Mesenchymal stem cell (in vitro differentiated cells and primary cell): Measurements from ENCODE around the gene SLC25A21.
A peak's percentile ranks its signal among the peaks of the same experiment; 100 is the strongest.
"Not testable (repeated sequence)": the region's sequence is repeated elsewhere in the genome, so short reads cannot be mapped to it uniquely, and the experiment has no call there.

Experiments used
- DNase-seq: peaks from one replicate; pipeline ENCODE4 v3.0.0-alpha.2; 2013
- H2AFZ ChIP-seq: one replicate; pipeline ENCODE4 v1.6.1; 2013; ENCODE audit warnings: low read depth, mild to moderate bottlenecking, control low read depth, inconsistent platforms, low read length, moderate library complexity
- H2AK5ac ChIP-seq: 2 replicates; pipeline ENCODE4 v1.6.1; 2013; ENCODE audit warnings: low read length, moderate library complexity, mild to moderate bottlenecking, inconsistent platforms; ENCODE audit not compliant: severe bottlenecking
- H2BK120ac ChIP-seq: one replicate; pipeline ENCODE4 v1.6.1; 2013; ENCODE audit warnings: low read depth, mild to moderate bottlenecking, inconsistent platforms, low read length, moderate library complexity
- H2BK12ac ChIP-seq, 2 experiments: one replicate each; pipeline ENCODE4 v1.6.1; 2013; ENCODE audit warnings: inconsistent platforms in 2 of 2, low read length in 2 of 2, mild to moderate bottlenecking in 2 of 2, moderate library complexity in 2 of 2, control low read depth in 1 of 2
- H2BK15ac ChIP-seq: one replicate; pipeline ENCODE4 v1.6.1; 2013; ENCODE audit warnings: mild to moderate bottlenecking, low read depth, inconsistent platforms; ENCODE audit not compliant: poor library complexity, severe bottlenecking
- H2BK5ac ChIP-seq: 2 replicates; pipeline ENCODE4 v1.6.1; 2013; ENCODE audit warnings: low read depth, mild to moderate bottlenecking, low read length, control low read depth, inconsistent platforms; ENCODE audit not compliant: poor library complexity, severe bottlenecking
- H3K14ac ChIP-seq, 2 experiments: one replicate each; pipeline ENCODE4 v1.6.1; 2013; ENCODE audit warnings: inconsistent platforms in 2 of 2, low read length in 2 of 2, control low read depth in 1 of 2, mild to moderate bottlenecking in 1 of 2, moderate library complexity in 1 of 2
- H3K18ac ChIP-seq, 2 experiments: one replicate each; pipeline ENCODE4 v1.6.1; 2013; ENCODE audit warnings: inconsistent platforms in 2 of 2, low read length in 2 of 2, control low read depth in 1 of 2, low read depth in 1 of 2, mild to moderate bottlenecking in 1 of 2
- H3K23ac ChIP-seq, 2 experiments: one replicate each; pipeline ENCODE4 v1.6.1; 2013; ENCODE audit warnings: inconsistent platforms in 2 of 2, low read length in 2 of 2, mild to moderate bottlenecking in 2 of 2, moderate library complexity in 2 of 2, control low read depth in 1 of 2
- H3K27ac ChIP-seq: 2 replicates; pipeline ENCODE4 v1.5.1; 2013; ENCODE audit warnings: mild to moderate bottlenecking, moderate library complexity, low read length, control low read depth, inconsistent platforms; ENCODE audit not compliant: poor library complexity, severe bottlenecking
- H3K27me3 ChIP-seq, 2 experiments: 2 replicates each; pipeline versions ENCODE4 v1.6.1 to v1.7.0; 2013; ENCODE audit warnings: low read length in 2 of 2, mild to moderate bottlenecking in 2 of 2, moderate library complexity in 2 of 2, control low read depth in 1 of 2, inconsistent platforms in 1 of 2; ENCODE audit not compliant: control insufficient read depth in 1 of 2, insufficient read depth in 1 of 2
- H3K36me3 ChIP-seq, 2 experiments: 2 replicates each; pipeline versions ENCODE4 v1.6.1 to v1.7.0; 2013; ENCODE audit warnings: low read length in 2 of 2, control low read depth in 1 of 2, inconsistent platforms in 1 of 2, low read depth in 1 of 2, mild to moderate bottlenecking in 1 of 2; ENCODE audit not compliant: insufficient read depth in 2 of 2, control insufficient read depth in 1 of 2
- H3K4ac ChIP-seq, 2 experiments: one replicate each; pipeline ENCODE4 v1.6.1; 2013; ENCODE audit warnings: inconsistent platforms in 2 of 2, low read length in 2 of 2, mild to moderate bottlenecking in 2 of 2, moderate library complexity in 2 of 2, control low read depth in 1 of 2, low read depth in 1 of 2
- H3K4me1 ChIP-seq: 2 replicates; pipeline ENCODE4 v1.6.1; 2013; ENCODE audit warnings: low read depth, low read length, control low read depth; ENCODE audit not compliant: control insufficient read depth, insufficient read depth
- H3K4me2 ChIP-seq: 2 replicates; pipeline ENCODE4 v1.6.1; 2013; ENCODE audit warnings: low read length, mild to moderate bottlenecking, inconsistent platforms; ENCODE audit not compliant: poor library complexity, severe bottlenecking
- H3K4me3 ChIP-seq, 2 experiments: 2 replicates each; pipeline versions ENCODE4 v1.5.1 to v1.7.0; 2013; ENCODE audit warnings: low read length in 2 of 2, mild to moderate bottlenecking in 2 of 2, control low read depth in 1 of 2, low read depth in 1 of 2; ENCODE audit not compliant: insufficient read depth in 1 of 2
- H3K79me1 ChIP-seq: replicated peaks from 2 replicates; pipeline ENCODE4 v1.6.1; 2013; ENCODE audit warnings: mild to moderate bottlenecking, control low read depth, low read length, inconsistent platforms; ENCODE audit not compliant: poor library complexity, severe bottlenecking
- H3K9ac ChIP-seq: 2 replicates; pipeline ENCODE4 v1.7.0; 2013; ENCODE audit warnings: mild to moderate bottlenecking, low read length, moderate library complexity
- H3K9me3 ChIP-seq: 2 replicates; pipeline ENCODE4 v1.7.0; 2013; ENCODE audit warnings: mild to moderate bottlenecking, low read length; ENCODE audit not compliant: control insufficient read depth
- H4K8ac ChIP-seq: one replicate; pipeline ENCODE4 v1.6.1; 2013; ENCODE audit warnings: inconsistent platforms, mild to moderate bottlenecking, low read length, moderate library complexity
- H4K91ac ChIP-seq: one replicate; pipeline ENCODE4 v1.6.1; 2013; ENCODE audit warnings: mild to moderate bottlenecking, low read length, inconsistent platforms
- WGBS: methylation state at CpG from one replicate; pipeline ENCODE4 v1.1.7; 2013; ENCODE audit warnings: mixed read lengths; 5-methylcytosine and 5-hydroxymethylcytosine counted together

SLC25A21 gene

GRCh38 chr14:37153005-37153404 lies 19.4 kb downstream of the SLC25A21 start:
- no peaks in the 10 kb centered on the region for H3K4me1 ChIP-seq
- H3K9me3 ChIP-seq, result peaks cover 11% of the 10 kb centered on the region
- no peak overlapping the region for H3K27ac ChIP-seq
- no peak overlapping the region for H2BK15ac ChIP-seq
- no peak overlapping the region for H2AFZ ChIP-seq
- peaks cover 0 to 7% of the 10 kb centered on the region in 2 experiments for H3K27me3 ChIP-seq
- no peak overlapping the region for H3K9ac ChIP-seq
- no peaks in the 10 kb centered on the region for H3K79me1 ChIP-seq
- peaks cover 0 to 2% of the 10 kb centered on the region in 2 experiments for H3K36me3 ChIP-seq
- no peak overlapping the region for H2BK12ac ChIP-seq
- no peak overlapping the region for H4K91ac ChIP-seq
- no peak overlapping the region for H2BK120ac ChIP-seq
- no peak overlapping the region for H3K4me3 ChIP-seq
- H3K23ac ChIP-seq, result no peak overlapping the region
- H3K4ac ChIP-seq, result no peak overlapping the region
- no peak overlapping the region for H2AK5ac ChIP-seq
- H3K14ac ChIP-seq, result no peak overlapping the region
- H3K18ac ChIP-seq, result no peak overlapping the region
- H2BK5ac ChIP-seq, result no peak overlapping the region
- H4K8ac ChIP-seq, result no peak overlapping the region
- 88% methylated on average over 1 of the region's 1 CpG for WGBS
- H3K4me2 ChIP-seq, result no peak overlapping the region
- no peak for DNase-seq

GRCh38 chr14:37150414-37150813 lies 22.0 kb downstream of the SLC25A21 start:
- no peak overlapping the region for H2BK5ac ChIP-seq
- no peak overlapping the region for H3K4ac ChIP-seq
- no peaks in the 10 kb centered on the region for H3K79me1 ChIP-seq
- H3K27me3 ChIP-seq, result peaks cover 0 to 7% of the 10 kb centered on the region in 2 experiments
- H3K23ac ChIP-seq, result no peak overlapping the region
- no peak overlapping the region for H2BK15ac ChIP-seq
- H3K36me3 ChIP-seq, result peaks cover 0 to 2% of the 10 kb centered on the region in 2 experiments
- WGBS, result 2% methylated on average over 2 of the region's 3 CpGs
- no peak overlapping the region for H4K91ac ChIP-seq
- H2AK5ac ChIP-seq, result no peak overlapping the region
- no peak overlapping the region for H3K4me3 ChIP-seq
- no peak overlapping the region for H2BK12ac ChIP-seq
- no peak overlapping the region for H3K14ac ChIP-seq
- H3K4me2 ChIP-seq, result no peak overlapping the region
- H2BK120ac ChIP-seq, result no peak overlapping the region
- no peak overlapping the region for H3K18ac ChIP-seq
- H4K8ac ChIP-seq, result no peak overlapping the region
- no peak overlapping the region for H3K27ac ChIP-seq
- H3K4me1 ChIP-seq, result no peaks in the 10 kb centered on the region
- H3K9ac ChIP-seq, result no peak overlapping the region
- H3K9me3 ChIP-seq, result peaks cover 7% of the 10 kb centered on the region
- no peak overlapping the region for H2AFZ ChIP-seq
- peak; percentile 60 for DNase-seq

- no peak overlapping the region for H2BK15ac ChIP-seq
- DNase-seq, result no peak
- H3K9me3 ChIP-seq, result no peaks in the 10 kb centered on the region
- H2BK12ac ChIP-seq, result no peak overlapping the region
- H3K23ac ChIP-seq, result no peak overlapping the region
- no peak overlapping the region for H3K14ac ChIP-seq
- H3K9ac ChIP-seq, result no peak overlapping the region
- H2AK5ac ChIP-seq, result no peak overlapping the region
- no peak overlapping the region for H2BK120ac ChIP-seq
- no peak overlapping the region for H3K4ac ChIP-seq
- H3K4me1 ChIP-seq, result peaks cover 3% of the 10 kb centered on the region
- H3K18ac ChIP-seq, result no peak overlapping the region
- 44% methylated on average over 1 of the region's 1 CpG for WGBS
- H4K8ac ChIP-seq, result no peak overlapping the region
- H4K91ac ChIP-seq, result no peak overlapping the region
- no peaks in the 10 kb centered on the region for H3K27me3 ChIP-seq
- no peaks in the 10 kb centered on the region for H3K79me1 ChIP-seq
- no peak overlapping the region for H3K4me2 ChIP-seq
- no peak overlapping the region for H3K4me3 ChIP-seq
- no peaks in the 10 kb centered on the region for H3K36me3 ChIP-seq
- H3K27ac ChIP-seq, result no peak overlapping the region
- no peak overlapping the region for H2AFZ ChIP-seq
- no peak overlapping the region for H2BK5ac ChIP-seq
Measured at GRCh38 chr14:37147310-37147880, 25.0 kb downstream of the SLC25A21 start.

GRCh38 chr14:37146438-37146837 lies 26.0 kb downstream of the SLC25A21 start:
- H3K4ac ChIP-seq, H3K9me3 ChIP-seq: not testable (repeated sequence)
- 100% methylated on average over 1 of the region's 1 CpG for WGBS

More at GRCh38 chr14:37146438-37146837, 26.0 kb downstream of the SLC25A21 start:
- not testable (repeated sequence) for H3K4me1 ChIP-seq, H3K14ac ChIP-seq, H3K27ac ChIP-seq, H2BK15ac ChIP-seq, H3K79me1 ChIP-seq, H2BK12ac ChIP-seq, H3K23ac ChIP-seq, DNase-seq, H3K27me3 ChIP-seq, H3K18ac ChIP-seq, H3K9ac ChIP-seq, H3K4me3 ChIP-seq, H4K8ac ChIP-seq, H2BK5ac ChIP-seq, H4K91ac ChIP-seq, H3K4me2 ChIP-seq, H2AFZ ChIP-seq, H2BK120ac ChIP-seq, H3K36me3 ChIP-seq
- H2AK5ac ChIP-seq, result peak overlapping the region; percentile 53
